Measurements from ENCODE around the gene RAP1GAP. TPM values are rescaled to one million over a fixed set of nuclear protein-coding genes. Genes with fewer than 3 reads are reported as not detected.

The RAP1GAP gene
- total RNA-seq, 1 experiment from 2014 or later = 7.2 TPM

DNA sequence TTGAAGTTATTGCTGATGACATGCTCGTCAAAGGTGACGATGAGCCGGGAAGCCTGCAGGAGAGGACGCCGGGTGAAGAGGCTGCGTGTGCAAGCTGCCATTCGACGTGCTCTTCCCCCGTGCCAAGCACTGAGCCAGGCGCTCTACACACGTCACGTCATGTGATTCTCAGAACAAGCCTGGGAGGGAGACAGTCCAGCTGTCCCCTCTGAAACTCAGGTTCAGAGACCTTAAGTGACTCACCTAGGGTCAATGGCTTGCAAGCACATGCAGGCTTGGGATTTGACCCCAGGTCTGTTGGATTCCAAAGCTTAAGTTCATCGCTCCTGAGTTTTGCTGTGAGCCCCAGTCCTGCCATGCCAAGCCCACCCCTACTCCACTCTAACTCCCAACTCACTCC is 57.1 kb downstream of the RAP1GAP start:
- CTCF ChIA-PET = no interaction called here
- DNase-seq = no peak
- Mint-ChIP-seq H3K4me3 (ENCODE audit: unreplicated experiment) (no peak overlapping the region), H3K27ac (ENCODE audit: unreplicated experiment) (no peak overlapping the region), H3K27me3 (ENCODE audit: insufficient read depth, unreplicated experiment) (no peaks in the 10 kb centered on the region), H3K4me1 (ENCODE audit: low read depth, unreplicated experiment) (peaks cover 16% of the 10 kb centered on the region), H3K9me3 (ENCODE audit: unreplicated experiment) (no peaks in the 10 kb centered on the region), H3K36me3 (ENCODE audit: insufficient read depth, unreplicated experiment) (peaks cover 6% of the 10 kb centered on the region)
- Histone ChIP-seq H3K4me3 (ENCODE audit: low read depth, low read length) (no peak overlapping the region), H3K36me3 (ENCODE audit: control insufficient read depth, insufficient read depth, low read length) (no peaks in the 10 kb centered on the region), H3K4me1 (peaks cover 10% of the 10 kb centered on the region), H3K27me3 (replicated peaks; ENCODE audit: control insufficient read depth, insufficient read depth, low read length) (no peaks in the 10 kb centered on the region), H3K9me3 (no peaks in the 10 kb centered on the region)
- POLR2A ChIA-PET = no interaction called here
- TF ChIP-seq, protein P1, sequence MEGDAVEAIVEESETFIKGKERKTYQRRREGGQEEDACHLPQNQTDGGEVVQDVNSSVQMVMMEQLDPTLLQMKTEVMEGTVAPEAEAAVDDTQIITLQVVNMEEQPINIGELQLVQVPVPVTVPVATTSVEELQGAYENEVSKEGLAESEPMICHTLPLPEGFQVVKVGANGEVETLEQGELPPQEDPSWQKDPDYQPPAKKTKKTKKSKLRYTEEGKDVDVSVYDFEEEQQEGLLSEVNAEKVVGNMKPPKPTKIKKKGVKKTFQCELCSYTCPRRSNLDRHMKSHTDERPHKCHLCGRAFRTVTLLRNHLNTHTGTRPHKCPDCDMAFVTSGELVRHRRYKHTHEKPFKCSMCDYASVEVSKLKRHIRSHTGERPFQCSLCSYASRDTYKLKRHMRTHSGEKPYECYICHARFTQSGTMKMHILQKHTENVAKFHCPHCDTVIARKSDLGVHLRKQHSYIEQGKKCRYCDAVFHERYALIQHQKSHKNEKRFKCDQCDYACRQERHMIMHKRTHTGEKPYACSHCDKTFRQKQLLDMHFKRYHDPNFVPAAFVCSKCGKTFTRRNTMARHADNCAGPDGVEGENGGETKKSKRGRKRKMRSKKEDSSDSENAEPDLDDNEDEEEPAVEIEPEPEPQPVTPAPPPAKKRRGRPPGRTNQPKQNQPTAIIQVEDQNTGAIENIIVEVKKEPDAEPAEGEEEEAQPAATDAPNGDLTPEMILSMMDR (IDR thresholded peaks at IDR 0.05; ENCODE audit: insufficient read depth in 1 of 2, low read depth in 1 of 2, low read length in 1 of 2, severe bottlenecking in 1 of 2, unreplicated experiment in 1 of 2) = no peak
- no TSS peak for BruUV-seq (replicated peaks)
- intact Hi-C loops (cut with micrococcal nuclease; ENCODE audit: unreplicated experiment) = no loop called here

DNA sequence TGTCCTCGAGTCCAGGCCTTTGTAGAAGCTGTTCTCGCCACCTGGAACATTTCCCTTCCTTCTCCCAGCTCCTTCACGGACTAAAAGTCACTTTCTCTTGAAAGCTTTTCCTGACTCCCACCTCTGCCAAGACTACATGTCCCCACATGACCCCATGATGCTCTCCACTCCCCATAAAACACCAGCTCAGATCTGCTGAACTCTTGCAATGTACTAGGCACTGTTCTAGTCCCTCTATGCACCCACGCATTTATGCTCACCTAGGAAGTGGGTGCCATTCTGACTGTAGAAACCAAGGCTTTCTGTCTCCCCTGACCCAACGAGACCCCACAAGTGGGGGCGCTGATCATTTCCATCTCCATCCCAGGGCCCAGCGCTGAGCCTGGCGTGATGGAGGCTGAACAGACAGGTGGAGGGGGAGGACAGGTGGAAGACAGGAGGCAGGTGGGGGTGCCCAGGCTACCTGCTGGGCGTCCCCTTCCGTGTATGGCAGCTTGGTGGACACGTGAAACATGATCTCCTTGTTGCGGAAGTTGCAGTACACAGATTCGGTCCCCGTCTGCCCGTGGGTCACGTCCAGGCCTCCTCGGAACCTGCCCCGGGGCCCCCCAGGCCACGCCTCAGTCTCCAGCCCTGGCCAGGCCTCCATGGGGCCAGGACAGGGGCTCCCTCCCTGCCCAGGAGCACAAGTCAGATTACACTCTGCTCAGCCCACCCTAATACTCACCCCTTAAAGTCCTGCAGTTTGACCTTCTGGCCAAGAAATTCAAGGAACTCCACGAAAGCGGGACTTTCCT is 58.0 kb downstream of the RAP1GAP start:
- no TSS peak for BruUV-seq (replicated peaks)
- Mint-ChIP-seq H3K36me3 (ENCODE audit: insufficient read depth, unreplicated experiment) (peaks cover 6% of the 10 kb centered on the region), H3K27me3 (ENCODE audit: insufficient read depth, unreplicated experiment) (no peaks in the 10 kb centered on the region), H3K27ac (ENCODE audit: unreplicated experiment) (no peak overlapping the region), H3K4me1 (ENCODE audit: low read depth, unreplicated experiment) (peaks cover 16% of the 10 kb centered on the region), H3K4me3 (ENCODE audit: unreplicated experiment) (no peak overlapping the region), H3K9me3 (ENCODE audit: unreplicated experiment) (no peaks in the 10 kb centered on the region)
- CTCF ChIA-PET = no interaction called here
- POLR2A ChIA-PET = no interaction called here
- Histone ChIP-seq H3K4me1 (peaks cover 10% of the 10 kb centered on the region), H3K4me3 (ENCODE audit: low read depth, low read length) (no peak overlapping the region), H3K9me3 (no peaks in the 10 kb centered on the region), H3K36me3 (ENCODE audit: control insufficient read depth, insufficient read depth, low read length) (no peaks in the 10 kb centered on the region), H3K27me3 (replicated peaks; ENCODE audit: control insufficient read depth, insufficient read depth, low read length) (no peaks in the 10 kb centered on the region)
- no peak for DNase-seq
- TF ChIP-seq, protein P1 (IDR thresholded peaks at IDR 0.05; ENCODE audit: insufficient read depth in 1 of 2, low read depth in 1 of 2, low read length in 1 of 2, severe bottlenecking in 1 of 2, unreplicated experiment in 1 of 2) = no peak
- intact Hi-C loops (cut with micrococcal nuclease; ENCODE audit: unreplicated experiment) = no loop called here

DNA sequence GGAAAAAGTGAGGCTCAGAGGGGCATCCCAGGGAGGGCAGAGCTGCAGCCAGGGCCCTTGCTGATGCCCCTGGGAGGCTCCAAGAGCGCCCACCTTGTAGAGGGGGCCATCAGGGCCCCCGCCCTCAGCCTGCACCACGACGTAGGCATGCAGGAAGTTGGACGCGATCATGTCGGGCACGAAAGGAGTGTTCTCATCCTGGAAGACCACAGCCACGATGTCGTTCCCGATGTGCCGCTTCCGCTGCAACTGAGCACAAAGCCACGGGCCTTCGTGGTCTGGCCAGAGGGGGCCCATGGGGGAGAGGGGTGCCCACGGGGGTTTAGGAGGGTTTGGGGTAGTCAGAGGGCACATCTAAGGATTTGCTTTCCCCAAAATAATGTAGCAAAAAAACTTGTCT is 59.1 kb downstream of the RAP1GAP start:
- Histone ChIP-seq H3K4me3 (ENCODE audit: low read depth, low read length) (no peak overlapping the region), H3K4me1 (peaks cover 8% of the 10 kb centered on the region), H3K27me3 (replicated peaks; ENCODE audit: control insufficient read depth, insufficient read depth, low read length) (no peaks in the 10 kb centered on the region), H3K9me3 (no peaks in the 10 kb centered on the region), H3K36me3 (ENCODE audit: control insufficient read depth, insufficient read depth, low read length) (no peaks in the 10 kb centered on the region)
- no peak overlapping the region for H3K27ac Mint-ChIP-seq (ENCODE audit: unreplicated experiment)
- no peak overlapping the region for H3K4me3 Mint-ChIP-seq (ENCODE audit: unreplicated experiment)
- no peak for DNase-seq
- H3K27me3 Mint-ChIP-seq (ENCODE audit: insufficient read depth, unreplicated experiment) = no peaks in the 10 kb centered on the region
- no peaks in the 10 kb centered on the region for H3K9me3 Mint-ChIP-seq (ENCODE audit: unreplicated experiment)
- ChIA-PET POLR2A (no interaction called here), CTCF (no interaction called here)
- BruUV-seq (replicated peaks) = no TSS peak
- peaks cover 7% of the 10 kb centered on the region for H3K4me1 Mint-ChIP-seq (ENCODE audit: low read depth, unreplicated experiment)
- peaks cover 6% of the 10 kb centered on the region for H3K36me3 Mint-ChIP-seq (ENCODE audit: insufficient read depth, unreplicated experiment)
- TF ChIP-seq, protein P1 (IDR thresholded peaks at IDR 0.05; ENCODE audit: insufficient read depth in 1 of 2, low read depth in 1 of 2, low read length in 1 of 2, severe bottlenecking in 1 of 2, unreplicated experiment in 1 of 2) = no peak
- intact Hi-C loops (cut with micrococcal nuclease; ENCODE audit: unreplicated experiment) = no loop called here
